Regular cardiac myocyte (primary cell): ENCODE measurements around the gene APOC3. TPM values are rescaled to one million over a fixed set of nuclear protein-coding genes. Genes with fewer than 3 reads are reported as not detected.

Experiments
- total RNA-seq: library from RNA; depleted of rRNA; stranded (reverse); fragments of >200 nt; gene quantifications from 2 replicates; pipeline ENCODE4 v1.2.3, GENCODE V29; 2014

The APOC3 gene
- total RNA-seq = not detected in 2 replicates

GRCh38 chr11:116829525-116830183, at the start of gene APOC3:
Gene APOC3, plus strand, starts transcription at chr11:116829907. Its CDS starts 676 bp downstream, at chr11:116830583.

GRCh38 chr11:116787786-116788486, 41.8 kb upstream of the APOC3 start, which contains the start of gene ZPR1:
Gene ZPR1, minus strand, starts transcription at chr11:116788023. Its CDS starts 33 bp downstream, at chr11:116787990.

GRCh38 chr11:116791813-116792143, 37.9 kb upstream of the APOC3 start, which contains the start of gene APOA5:
Gene APOA5, minus strand, starts transcription at chr11:116791879. Its CDS starts 19 bp downstream, at chr11:116791860.

GRCh38 chr11:116823031-116823843, 6.5 kb upstream of the APOC3 start, which contains the start of gene APOA4:
Gene APOA4, minus strand, starts transcription at chr11:116823304. Its CDS starts 113 bp downstream, at chr11:116823191.

GRCh38 chr11:116837231-116838091, 7.8 kb downstream of the APOC3 start, which contains the start of gene APOA1:
Gene APOA1, minus strand, starts transcription at chr11:116837622. Its CDS starts 235 bp downstream, at chr11:116837387.

Other genes with a start within 250 kb of the APOC3 start
- 10.7 and 20.3 TPM in 2 replicates for gene BUD13, start 56.9 kb upstream of the APOC3 start, total RNA-seq
- gene ZPR1, start 41.9 kb upstream of the APOC3 start, total RNA-seq = 38.9 and 52.9 TPM in 2 replicates
- under 0.01 TPM in 1 of 2 replicates, not detected in the other for gene APOA5, start 38.0 kb upstream of the APOC3 start, total RNA-seq
- not detected in 2 replicates for gene APOA4, start 6.6 kb upstream of the APOC3 start, total RNA-seq
- 13.0 and 24.5 TPM in 2 replicates for gene APOA1, start 7.7 kb downstream of the APOC3 start, total RNA-seq